BJ (cell line): ENCODE results near the gene NDC80. TPM values are rescaled to one million over a fixed set of nuclear protein-coding genes. Genes with fewer than 3 reads are reported as not detected.
A peak's percentile ranks its signal among the peaks of the same experiment; 100 is the strongest.

ENCODE experiments used
- CTCF ChIA-PET: fragments of 350-600 bp; formaldehyde crosslinking; extraction: SDS; loops from one replicate; lab custom pipeline; 2021; ENCODE audit warnings: antibody characterized with exemption, inconsistent platforms; lab: Yijun Ruan, JAX
- POLR2A ChIA-PET: fragments of 300-600 bp; sonication (Branson Sonifier 250); formaldehyde crosslinking; extraction: SDS; loops from one replicate; lab custom pipeline; 2021; ENCODE audit warnings: antibody characterized with exemption; lab: Charles Lee
- DNase-seq: peaks from one replicate; pipeline ENCODE4 v3.0.0-alpha.2; 2011; ENCODE audit warnings: low read depth
- H3K27me3 ChIP-seq: 2 replicates; pipeline ENCODE4 v1.6.0; 2011; ENCODE audit warnings: low read length; ENCODE audit not compliant: control insufficient read depth, insufficient read depth
- H3K36me3 ChIP-seq: 2 replicates; pipeline ENCODE4 v1.5.1; 2011; ENCODE audit warnings: low read length; ENCODE audit not compliant: control insufficient read depth, insufficient read depth
- H3K4me3 ChIP-seq: 2 replicates; pipeline ENCODE4 v1.5.1; 2011; ENCODE audit warnings: low read depth, mild to moderate bottlenecking, control low read depth, low read length
- polyA plus RNA-seq: library from polyadenylated mRNA; depleted of rRNA; stranded (reverse); fragments of >200 nt; gene quantifications from 2 replicates; pipeline ENCODE4 v1.2.3, GENCODE V29; 2011
- TF ChIP-seq, protein P1 (sequence below): IDR thresholded peaks from 2 replicates; pipeline ENCODE4 v1.5.1; 2011; ENCODE audit warnings: low read depth, mild to moderate bottlenecking, control low read depth, inconsistent platforms, low read length, moderate library complexity; ENCODE audit not compliant: insufficient read depth

Gene NDC80
- polyA plus RNA-seq, 1 experiment = 18.1 TPM

DNA sequence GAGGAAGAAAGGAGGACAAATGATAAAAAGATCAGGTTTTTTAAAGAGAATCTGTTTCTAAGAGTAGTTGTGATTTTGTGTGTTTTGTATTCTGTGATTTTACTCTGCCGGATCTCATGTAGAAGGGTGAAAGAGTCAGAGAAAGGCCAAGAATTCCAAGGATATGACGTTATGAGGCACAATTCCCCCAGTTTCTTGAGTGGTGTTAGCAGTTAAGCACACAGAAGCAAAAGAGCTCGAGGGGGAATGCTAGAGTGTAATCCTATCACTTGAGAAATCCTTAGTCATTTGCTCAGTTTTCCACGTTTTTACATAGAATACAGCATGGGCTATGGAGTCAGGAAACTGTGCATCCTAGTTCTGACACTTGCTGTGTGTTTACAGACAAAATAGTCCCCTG, 34.9 kb upstream of the NDC80 start:
- DNase-seq = peak; percentile 80
- Histone ChIP-seq H3K27me3 (no peaks in the 10 kb centered on the region), H3K4me3 (no peak overlapping the region), H3K36me3 (no peaks in the 10 kb centered on the region)
- TF ChIP-seq, protein P1, sequence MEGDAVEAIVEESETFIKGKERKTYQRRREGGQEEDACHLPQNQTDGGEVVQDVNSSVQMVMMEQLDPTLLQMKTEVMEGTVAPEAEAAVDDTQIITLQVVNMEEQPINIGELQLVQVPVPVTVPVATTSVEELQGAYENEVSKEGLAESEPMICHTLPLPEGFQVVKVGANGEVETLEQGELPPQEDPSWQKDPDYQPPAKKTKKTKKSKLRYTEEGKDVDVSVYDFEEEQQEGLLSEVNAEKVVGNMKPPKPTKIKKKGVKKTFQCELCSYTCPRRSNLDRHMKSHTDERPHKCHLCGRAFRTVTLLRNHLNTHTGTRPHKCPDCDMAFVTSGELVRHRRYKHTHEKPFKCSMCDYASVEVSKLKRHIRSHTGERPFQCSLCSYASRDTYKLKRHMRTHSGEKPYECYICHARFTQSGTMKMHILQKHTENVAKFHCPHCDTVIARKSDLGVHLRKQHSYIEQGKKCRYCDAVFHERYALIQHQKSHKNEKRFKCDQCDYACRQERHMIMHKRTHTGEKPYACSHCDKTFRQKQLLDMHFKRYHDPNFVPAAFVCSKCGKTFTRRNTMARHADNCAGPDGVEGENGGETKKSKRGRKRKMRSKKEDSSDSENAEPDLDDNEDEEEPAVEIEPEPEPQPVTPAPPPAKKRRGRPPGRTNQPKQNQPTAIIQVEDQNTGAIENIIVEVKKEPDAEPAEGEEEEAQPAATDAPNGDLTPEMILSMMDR = no peak
- ChIA-PET CTCF (interaction anchor here (1.6 to 1.7 kb wide), 2 partner anchors 11 to 432 kb away, joined by 6 read pairs; no protein-coding TSS in a partner anchor), POLR2A (no interaction called here)

DNA sequence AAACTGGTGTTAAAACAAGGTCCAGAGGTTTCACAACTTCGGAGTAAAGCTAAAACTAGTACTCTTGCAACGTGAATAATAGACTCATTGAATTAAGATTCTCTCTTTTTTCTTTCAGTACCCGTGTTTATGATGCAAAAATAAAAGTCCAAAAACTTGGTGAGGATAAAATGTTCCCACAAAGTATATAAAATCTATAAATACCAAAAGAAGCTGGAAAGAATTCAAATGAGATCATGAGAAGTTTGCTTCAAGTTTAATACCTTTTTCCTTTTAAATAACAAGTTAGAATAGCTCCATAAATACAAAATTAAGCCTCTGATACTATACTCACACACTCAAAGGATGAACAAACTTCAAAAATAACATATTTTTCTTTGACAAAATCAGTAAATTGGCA, 34.1 kb upstream of the NDC80 start:
- DNase-seq = no peak
- Histone ChIP-seq H3K27me3 (no peaks in the 10 kb centered on the region), H3K36me3 (no peaks in the 10 kb centered on the region), H3K4me3 (no peak overlapping the region)
- TF ChIP-seq, protein P1 = no peak
- ChIA-PET CTCF (interaction anchor here (1.6 to 1.7 kb wide), 2 partner anchors 10 to 433 kb away, joined by 6 read pairs; no protein-coding TSS in a partner anchor), POLR2A (no interaction called here)

DNA sequence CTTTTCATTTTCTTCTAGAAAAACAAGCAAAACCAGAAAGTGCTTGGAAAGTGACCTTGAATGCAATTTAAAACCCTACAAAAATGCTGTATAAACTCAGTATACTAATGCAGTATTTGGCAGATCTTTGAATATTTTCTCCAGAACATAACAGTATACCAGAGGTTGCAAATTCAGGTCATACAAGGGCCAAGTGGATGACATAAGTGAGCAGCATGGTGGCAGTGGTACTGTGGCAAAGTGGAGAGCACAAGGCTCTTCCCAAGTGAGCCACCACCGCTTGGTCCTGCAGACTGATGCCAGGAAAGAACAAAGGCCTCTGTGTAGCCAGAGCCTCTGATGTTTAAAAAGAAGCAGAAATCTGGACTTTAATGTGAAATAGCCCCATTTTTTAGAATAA, 33.1 kb upstream of the NDC80 start:
- ChIA-PET POLR2A (no interaction called here), CTCF (interaction anchor here (1.6 to 1.7 kb wide), 2 partner anchors 9 to 434 kb away, joined by 6 read pairs; no protein-coding TSS in a partner anchor)
- Histone ChIP-seq H3K4me3 (no peak overlapping the region), H3K27me3 (no peaks in the 10 kb centered on the region), H3K36me3 (no peaks in the 10 kb centered on the region)
- no peak for DNase-seq
- TF ChIP-seq, protein P1 = no peak

DNA sequence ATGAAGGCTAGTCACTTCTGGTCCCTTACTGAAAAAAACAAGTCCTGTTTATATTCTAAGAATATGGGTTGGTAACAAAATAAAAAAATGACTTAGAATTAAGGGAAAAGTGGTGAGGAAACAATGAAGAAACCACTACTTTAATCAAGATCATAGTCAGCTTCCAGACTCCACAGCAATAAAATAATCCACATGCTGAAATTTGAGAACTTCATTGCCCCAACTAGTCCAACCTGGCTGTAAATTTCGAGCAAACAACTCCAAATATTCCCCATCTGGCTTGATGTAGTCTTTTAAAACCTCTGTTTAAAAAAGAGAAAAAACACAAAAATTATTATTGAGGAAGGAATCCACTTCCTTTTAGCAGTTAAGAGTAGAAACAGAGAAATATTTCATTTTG, 32.5 kb upstream of the NDC80 start:
- Histone ChIP-seq H3K4me3 (no peak overlapping the region), H3K27me3 (no peaks in the 10 kb centered on the region), H3K36me3 (no peaks in the 10 kb centered on the region)
- TF ChIP-seq, protein P1 = no peak
- DNase-seq = peak; percentile 81
- ChIA-PET POLR2A (interaction anchor here (0.5 kb wide), 1 partner anchor 96 kb away, joined by 3 read pairs; no protein-coding TSS in a partner anchor), CTCF (interaction anchor here (1.3 kb wide), 1 partner anchor 432 kb away, joined by 5 read pairs; no protein-coding TSS in a partner anchor)

DNA sequence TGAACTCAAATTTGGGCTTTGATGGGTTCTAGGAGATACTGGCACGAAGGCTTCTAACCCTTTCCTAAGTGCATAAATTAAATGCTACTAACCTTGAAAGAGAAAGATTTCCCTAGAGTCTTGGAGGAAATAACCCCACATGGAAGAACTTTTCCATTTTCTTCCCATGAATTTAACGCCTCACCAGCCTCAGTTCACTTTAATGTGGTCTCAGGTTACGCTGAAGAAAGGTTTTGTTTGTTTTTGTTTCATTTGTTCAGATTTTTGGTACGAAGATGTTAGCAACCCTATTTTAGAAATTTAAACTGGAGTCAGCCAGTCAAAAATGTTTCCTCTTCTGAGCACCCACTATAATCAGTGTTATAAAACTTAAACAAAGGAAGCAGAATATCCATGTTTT, 30.8 kb upstream of the NDC80 start:
- TF ChIP-seq, protein P1 = no peak
- H3K4me3 ChIP-seq = no peak overlapping the region
- no peak for DNase-seq
- ChIA-PET POLR2A (no interaction called here), CTCF (interaction anchor here (1.0 to 7.6 kb wide), 6 partner anchors 203 to 435 kb away, joined by 3 to 103 read pairs (median 8); no protein-coding TSS in a partner anchor)
- H3K36me3 ChIP-seq = no peaks in the 10 kb centered on the region
- H3K27me3 ChIP-seq = no peaks in the 10 kb centered on the region
